GM12878 (cell line): ENCODE results near the gene CTDP1. TPM values are rescaled to one million over a fixed set of nuclear protein-coding genes. Genes with fewer than 3 reads are reported as not detected.

ENCODE experiments used
- ATAC-seq: fragments of 200-7000 bp; cut with Tn5 transposase; 3 replicates; pipeline ENCODE4 v1.9.1; 2020; ENCODE audit warnings: mild to moderate bottlenecking, moderate library complexity
- BruUV-seq: library from RNA; stranded (reverse); fragments of 400-500 nt; replicated peaks from 2 replicates; lab custom pipeline; 2021; lab: Mats Ljungman, UMichigan
- CTCF ChIA-PET: fragments of 300-600 bp; sonication (Branson Sonifier 250); formaldehyde crosslinking; extraction: SDS; loops from one replicate; lab custom pipeline; 2021; ENCODE audit warnings: inconsistent platforms; lab: Yijun Ruan, JAX
- POLR2A ChIA-PET: fragments of 350-600 bp; formaldehyde crosslinking; extraction: SDS; loops from one replicate; lab custom pipeline; 2021; ENCODE audit warnings: inconsistent platforms; lab: Charles Lee
- RAD21 ChIA-PET: fragments of 300-600 bp; sonication (Branson Sonifier 250); formaldehyde crosslinking; loops from one replicate; lab custom pipeline; 2023; ENCODE audit warnings: antibody characterized with exemption; ENCODE audit not compliant: unreplicated experiment; lab: Charles Lee
- SMC1A ChIA-PET: fragments of 300-600 bp; sonication (Branson Sonifier 250); formaldehyde crosslinking; loops from one replicate; lab custom pipeline; 2023; ENCODE audit not compliant: unreplicated experiment, uncharacterized antibody; lab: Charles Lee
- DNase-seq: peaks from one replicate; pipeline ENCODE4 v3.0.0-alpha.2; 2011; ENCODE audit warnings: low read depth, low spot score
- FAIRE-seq: peaks from 3 replicates; lab custom pipeline; 2011; peaks lifted over from hg19 to GRCh38; lab: Jason Lieb, UNC
- H2AFZ ChIP-seq: 2 replicates; pipeline ENCODE4 v1.6.0; 2011; ENCODE audit warnings: low read depth, low read length, control low read depth; ENCODE audit not compliant: control insufficient read depth
- H3K27ac ChIP-seq: 2 replicates; pipeline ENCODE4 v1.5.1; 2011; ENCODE audit warnings: control low read depth; ENCODE audit not compliant: control insufficient read depth, insufficient read depth
- H3K27me3 ChIP-seq, 2 experiments: replicated peaks in 1 of 2; 2 replicates each; pipeline versions ENCODE4 v1.6.0 to v1.6.1; 2011; ENCODE audit warnings: low read length in 1 of 2; ENCODE audit not compliant: control insufficient read depth in 2 of 2, insufficient read depth in 2 of 2
- H3K36me3 ChIP-seq, 2 experiments: 2 replicates each; pipeline ENCODE4 v1.5.1; 2011; ENCODE audit warnings: low read length in 1 of 2; ENCODE audit not compliant: control insufficient read depth in 2 of 2, insufficient read depth in 2 of 2
- H3K4me1 ChIP-seq: 2 replicates; pipeline ENCODE4 v1.6.1; 2011; ENCODE audit warnings: mild to moderate bottlenecking, low read length, moderate library complexity, mixed read lengths; ENCODE audit not compliant: control insufficient read depth, insufficient read depth
- H3K4me2 ChIP-seq: 2 replicates; pipeline ENCODE4 v1.6.0; 2011; ENCODE audit warnings: control low read depth; ENCODE audit not compliant: control insufficient read depth, insufficient read depth
- H3K4me3 ChIP-seq: fragments of 200-600 bp; sonication (generic); 2 replicates; pipeline ENCODE4 v1.5.1; 2016
- H3K79me2 ChIP-seq: 2 replicates; pipeline ENCODE4 v1.6.0; 2011; ENCODE audit warnings: low read length; ENCODE audit not compliant: control insufficient read depth, insufficient read depth
- H3K9ac ChIP-seq: 2 replicates; pipeline ENCODE4 v1.8.0; 2011; ENCODE audit warnings: low read length, control low read depth, mixed read lengths; ENCODE audit not compliant: control insufficient read depth, insufficient read depth
- H3K9me3 ChIP-seq: replicated peaks from 3 replicates; pipeline ENCODE4 v1.5.1; 2011; ENCODE audit warnings: mild to moderate bottlenecking, low read length; ENCODE audit not compliant: control insufficient read depth, insufficient read depth
- H4K20me1 ChIP-seq: 2 replicates; pipeline ENCODE4 v1.6.0; 2011; ENCODE audit not compliant: control insufficient read depth, insufficient read depth
- GATAD2B ChIP-seq: fragments of 450-650 bp; conservative IDR thresholded peaks from 2 replicates; pipeline ENCODE4 v1.6.1; 2017; ENCODE audit warnings: low read depth, mild to moderate bottlenecking, moderate library complexity
- SUPT20H ChIP-seq: IDR thresholded peaks from 2 replicates; pipeline ENCODE4 v1.6.1; 2011; ENCODE audit warnings: low read depth, mild to moderate bottlenecking, low read length, moderate library complexity, borderline replicate concordance; ENCODE audit not compliant: control insufficient read depth
- YBX1 ChIP-seq: fragments of 450-650 bp; IDR thresholded peaks from 2 replicates; pipeline ENCODE4 v1.6.1; 2016; ENCODE audit warnings: antibody characterized with exemption
- ZNF274 ChIP-seq: IDR thresholded peaks from one replicate; pipeline ENCODE4 v1.8.0; 2011; ENCODE audit not compliant: insufficient read length, insufficient read depth
- ZSCAN29 ChIP-seq: fragments of 450-650 bp; IDR thresholded peaks from 2 replicates; pipeline ENCODE4 v1.6.1; 2017; ENCODE audit warnings: mild to moderate bottlenecking, moderate library complexity
- WGBS: methylation state at CpG from one replicate; pipeline ENCODE4 v1.1.6; 2016; ENCODE audit warnings: low lambda C conversion rate; ENCODE audit not compliant: insufficient replicate concordance, insufficient coverage; ENCODE audit errors: missing lambda C conversion rate; 5-methylcytosine and 5-hydroxymethylcytosine counted together
- in situ Hi-C: fragments of 300-500 bp; cut with MboI; formaldehyde crosslinking; loops from 9 replicates; pipeline ENCODE4 v1.14.3; 2018; ENCODE audit warnings: mixed read lengths
- intact Hi-C: fragments of 100-400 bp; cut with micrococcal nuclease; formaldehyde crosslinking; loops from one replicate; pipeline ENCODE4 v1.14.2; 2022; ENCODE audit not compliant: unreplicated experiment
- polyA plus RNA-seq, 11 experiments: library from polyadenylated mRNA; depleted of rRNA in 4 of 11; unstranded in 6 of 11; stranded (reverse) in 5 of 11; fragments of >200 nt; fragmentation: Nextera tagmentation in 4 of 11; fragmentation: Illumina TruSeq in 1 of 11; extraction: Ambion mirVana in 4 of 11; extraction: Trizol in 1 of 11; gene quantifications; 1 replicate in 1 of 11; 2 replicates in 10 of 11; pipeline versions ENCODE4 v1.2.1 to v1.2.3, GENCODE V29; 2011 to 2016; ENCODE audit warnings: inconsistent platforms in 2 of 11, missing spikeins in 2 of 11, low read depth in 1 of 11
- total RNA-seq, 4 experiments: library from RNA; depleted of rRNA in 3 of 4; stranded (reverse); fragments of >200 nt in 3 of 4; fragmentation: Illumina TruSeq in 1 of 4; extraction: Trizol in 1 of 4; gene quantifications; 2 replicates each; pipeline versions ENCODE4 v1.2.1 to v1.2.3, GENCODE V29; 2013 to 2021
- TF ChIP-seq, protein P1 (sequence below): IDR thresholded peaks from 2 replicates; pipeline ENCODE4 v1.6.1; 2011; ENCODE audit warnings: low read depth, low read length, improper control_type of control experiment, borderline replicate concordance

The CTDP1 gene
- total and polyA plus RNA-seq, 10 of the 15 experiments (the other 5 are each of a cell fraction or from before 2014, with no cell fraction given), result 0.32 to 31.3 (median 8.8) TPM

GRCh38 chr18:79782566-79783308 is 103.1 kb downstream of the CTDP1 start:
- DNase-seq, result no peak
- POLR2A ChIA-PET, result no interaction called here

GRCh38 chr18:79784071-79784913 is 104.7 kb downstream of the CTDP1 start:
- no peak overlapping the region for H3K9ac ChIP-seq
- FAIRE-seq (no peak), ATAC-seq (peak; percentile 61), DNase-seq (no peak)
- no peaks in the 10 kb centered on the region for H3K27me3 ChIP-seq
- no peak overlapping the region for H3K4me3 ChIP-seq
- no peaks in the 10 kb centered on the region for H3K79me2 ChIP-seq
- BruUV-seq, result no TSS peak
- 72% methylated on average over 41 of the region's 42 CpGs for WGBS
- ChIA-PET SMC1A (no interaction called here), CTCF (no interaction called here), POLR2A (interaction anchor here (0.6 kb wide), 1 partner anchor 83 kb away, joined by 4 read pairs; no protein-coding TSS in a partner anchor), RAD21 (no interaction called here)
- no peaks in the 10 kb centered on the region for H3K36me3 ChIP-seq
- no peak overlapping the region for H2AFZ ChIP-seq
- no peaks in the 10 kb centered on the region for H4K20me1 ChIP-seq
- H3K4me2 ChIP-seq, result no peak overlapping the region
- no peaks in the 10 kb centered on the region for H3K4me1 ChIP-seq
- no peak overlapping the region for H3K27ac ChIP-seq
- H3K9me3 ChIP-seq, result no peaks in the 10 kb centered on the region; the same call in 2 of the 3 replicates
- in situ Hi-C loops (no loop called here), intact Hi-C loops (no loop called here)
- TF ChIP-seq ZNF274 (no peak), YBX1 (no peak), GATAD2B (no peak)
- TF ChIP-seq, protein P1, sequence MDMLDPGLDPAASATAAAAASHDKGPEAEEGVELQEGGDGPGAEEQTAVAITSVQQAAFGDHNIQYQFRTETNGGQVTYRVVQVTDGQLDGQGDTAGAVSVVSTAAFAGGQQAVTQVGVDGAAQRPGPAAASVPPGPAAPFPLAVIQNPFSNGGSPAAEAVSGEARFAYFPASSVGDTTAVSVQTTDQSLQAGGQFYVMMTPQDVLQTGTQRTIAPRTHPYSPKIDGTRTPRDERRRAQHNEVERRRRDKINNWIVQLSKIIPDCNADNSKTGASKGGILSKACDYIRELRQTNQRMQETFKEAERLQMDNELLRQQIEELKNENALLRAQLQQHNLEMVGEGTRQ, result no peak

More at GRCh38 chr18:79782566-79783308, 103.1 kb downstream of the CTDP1 start:
- no peak overlapping the region for H3K4me3 ChIP-seq
- H4K20me1 ChIP-seq, result no peaks in the 10 kb centered on the region
- no peaks in the 10 kb centered on the region for H3K27me3 ChIP-seq
- FAIRE-seq, result no peak
- H3K36me3 ChIP-seq, result no peaks in the 10 kb centered on the region
- no peak for ATAC-seq
- ChIA-PET SMC1A (no interaction called here), RAD21 (no interaction called here), CTCF (no interaction called here)
- no TSS peak for BruUV-seq
- no peak overlapping the region for H3K4me2 ChIP-seq
- in situ Hi-C loops (no loop called here), intact Hi-C loops (no loop called here)
- no peak overlapping the region for H2AFZ ChIP-seq
- TF ChIP-seq SUPT20H, result no peak
- no peak for TF ChIP-seq ZSCAN29
- no peak overlapping the region for H3K27ac ChIP-seq
- no peaks in the 10 kb centered on the region for H3K9me3 ChIP-seq
- H3K4me1 ChIP-seq, result no peaks in the 10 kb centered on the region
- no peaks in the 10 kb centered on the region for H3K79me2 ChIP-seq
- 70% methylated on average over 42 of the region's 43 CpGs for WGBS
- H3K9ac ChIP-seq, result no peak overlapping the region
